Amygdala (tissue), 56 donors: ENCODE data around the gene SEMA4D.
A peak's percentile ranks its signal among the peaks of the same experiment; 100 is the strongest.

Experiments used
- DNase-seq, 56 donors: peaks; one replicate each; lab custom pipeline; 2025; lab: John Stamatoyannopoulos, UW

The SEMA4D gene

GRCh38 chr9:89420397-89421178 is 77.3 kb downstream of the SEMA4D start:
- DNase-seq = no peak

GRCh38 chr9:89419978-89420394 is 77.9 kb downstream of the SEMA4D start:
- DNase-seq = no peak

GRCh38 chr9:89418882-89419640 is 78.9 kb downstream of the SEMA4D start:
- DNase-seq = no peak

- no peak for DNase-seq
Measured at GRCh38 chr9:89418474-89418845, 79.5 kb downstream of the SEMA4D start.

GRCh38 chr9:89417832-89418473 is 80.0 kb downstream of the SEMA4D start:
- DNase-seq = no peak

GRCh38 chr9:89414670-89415324 is 83.1 kb downstream of the SEMA4D start:
- no peak for DNase-seq

- DNase-seq = no peak
Measured at GRCh38 chr9:89413963-89414638, 83.8 kb downstream of the SEMA4D start.

- no peak for DNase-seq
Measured at GRCh38 chr9:89412951-89413350, 85.0 kb downstream of the SEMA4D start.

GRCh38 chr9:89412541-89412940 is 85.4 kb downstream of the SEMA4D start:
- DNase-seq = no peak

- no peak for DNase-seq
Measured at GRCh38 chr9:89411759-89412158, 86.2 kb downstream of the SEMA4D start.

- DNase-seq = no peak
Measured at GRCh38 chr9:89410641-89411350, 87.1 kb downstream of the SEMA4D start.

- no peak for DNase-seq
Measured at GRCh38 chr9:89410022-89410421, 87.9 kb downstream of the SEMA4D start.

GRCh38 chr9:89409466-89409865 is 88.4 kb downstream of the SEMA4D start:
- no peak for DNase-seq

- peak in 7 of 56 donors; percentile 15 to 49 (median 24) for DNase-seq
Measured at GRCh38 chr9:89408628-89409101, 89.2 kb downstream of the SEMA4D start.

GRCh38 chr9:89407070-89407469 is 90.8 kb downstream of the SEMA4D start:
- DNase-seq = no peak

- DNase-seq = peak in 15 of 56 donors; percentile 17 to 69 (median 38)
Measured at GRCh38 chr9:89405826-89406225, 92.1 kb downstream of the SEMA4D start.

GRCh38 chr9:89404074-89404473 is 93.8 kb downstream of the SEMA4D start:
- no peak for DNase-seq

GRCh38 chr9:89402695-89403427 is 95.1 kb downstream of the SEMA4D start:
- DNase-seq = no peak
